ENCODE measurements around the gene SLAIN1. TPM values are rescaled to one million over a fixed set of nuclear protein-coding genes. Genes with fewer than 3 reads are reported as not detected.

The SLAIN1 gene
- total and polyA plus RNA-seq, 2 of the 8 experiments (the other 6 are each of a cell fraction or from before 2014, with no cell fraction given) = 35.0 to 37.7 TPM

GRCh38 chr13:77730572-77730971 lies 33.1 kb downstream of the SLAIN1 start (continued):
- TF ChIP-seq ATF3 (IDR thresholded peaks at IDR 0.05; ENCODE audit: insufficient read depth, low read depth, low read length) = no peak
- TF ChIP-seq BACH1 (IDR thresholded peaks at IDR 0.05; ENCODE audit: low read length) = no peak
- TF ChIP-seq SP2 (IDR thresholded peaks at IDR 0.05; ENCODE audit: low read length) = no peak
- no peak for TF ChIP-seq GABPA (IDR thresholded peaks at IDR 0.05; ENCODE audit: borderline replicate concordance, insufficient read depth, low read length)
- TF ChIP-seq TAF1 (IDR thresholded peaks at IDR 0.05; ENCODE audit: low read depth, low read length) = no peak

Data from H1 (cell line).